Cerebellar nuclear complex (tissue), 1 donor: ENCODE measurements around the gene RAB25.
"Not testable (repeated sequence)": the region's sequence is repeated elsewhere in the genome, so short reads cannot be mapped to it uniquely, and the experiment has no call there.

Source experiments
- DNase-seq, 2 experiments: peaks; one replicate each; lab custom pipeline; 2025; lab: John Stamatoyannopoulos, UW

RAB25 gene

GRCh38 chr1:156060937-156061636 lies at the start of gene RAB25:
Gene RAB25, plus strand, starts transcription at chr1:156061160. Its CDS starts 241 bp downstream, at chr1:156061401.
- no peak for DNase-seq

- DNase-seq, result no peak
Measured at GRCh38 chr1:156012051-156012817, 48.7 kb upstream of the RAB25 start.

GRCh38 chr1:156014829-156015228 lies 46.1 kb upstream of the RAB25 start:
- no peak for DNase-seq

- no peak for DNase-seq
Measured at GRCh38 chr1:156019946-156020292, 41.0 kb upstream of the RAB25 start.

- DNase-seq, result peak; percentile 42 to 83
Measured at GRCh38 chr1:156020293-156021092, 40.5 kb upstream of the RAB25 start, which contains the start of gene SSR2. Gene SSR2, minus strand, starts transcription at chr1:156020951. Its CDS starts 784 bp downstream, at chr1:156020167.

GRCh38 chr1:156021093-156021428 lies 39.9 kb upstream of the RAB25 start:
- no peak for DNase-seq

- DNase-seq, result no peak
Measured at GRCh38 chr1:156021954-156022353, 39.0 kb upstream of the RAB25 start.

- DNase-seq, result no peak
Measured at GRCh38 chr1:156024801-156025200, 36.2 kb upstream of the RAB25 start.

GRCh38 chr1:156025876-156026275 lies 35.1 kb upstream of the RAB25 start:
- DNase-seq, result no peak

GRCh38 chr1:156026588-156026987 lies 34.4 kb upstream of the RAB25 start:
- DNase-seq, result no peak

GRCh38 chr1:156033011-156033410 lies 27.9 kb upstream of the RAB25 start:
- DNase-seq, result no peak

- not testable (repeated sequence) for DNase-seq
Measured at GRCh38 chr1:156034991-156035390, 26.0 kb upstream of the RAB25 start.

- DNase-seq, result no peak
Measured at GRCh38 chr1:156042828-156043227, 18.1 kb upstream of the RAB25 start.

- DNase-seq, result no peak
Measured at GRCh38 chr1:156045076-156045475, 15.9 kb upstream of the RAB25 start.

- no peak for DNase-seq
Measured at GRCh38 chr1:156048663-156049258, 12.2 kb upstream of the RAB25 start.

GRCh38 chr1:156050376-156050775 lies 10.6 kb upstream of the RAB25 start:
- no peak for DNase-seq

GRCh38 chr1:156051011-156051725 lies 9.8 kb upstream of the RAB25 start:
- no peak for DNase-seq

GRCh38 chr1:156052862-156053767 lies 7.8 kb upstream of the RAB25 start:
- no peak for DNase-seq

GRCh38 chr1:156053768-156054499 lies 7.0 kb upstream of the RAB25 start, which contains the start of gene UBQLN4:
Gene UBQLN4, minus strand, starts transcription at chr1:156053798. Its CDS starts 97 bp downstream, at chr1:156053701.
- DNase-seq, result peak in 1 of 2 experiments; percentile 58
